Mucosa of descending colon (tissue), 3 donors: ENCODE measurements around the gene SNX14. TPM values are rescaled to one million over a fixed set of nuclear protein-coding genes. Genes with fewer than 3 reads are reported as not detected.

Source experiments
- ATAC-seq: fragments of 200-7000 bp; cut with Tn5 transposase; one replicate; pipeline ENCODE4 v1.9.1; 2020; ENCODE audit warnings: mild to moderate bottlenecking, moderate library complexity
- DNase-seq, 3 donors: peaks; one replicate each; pipeline ENCODE4 v3.0.0-alpha.2; 2020
- H3K36me3 ChIP-seq: fragments of 200-600 bp; one replicate; pipeline ENCODE4 v1.8.0; 2021; ENCODE audit warnings: low read depth, mild to moderate bottlenecking
- H3K4me1 ChIP-seq: fragments of 200-600 bp; one replicate; pipeline ENCODE4 v1.8.0; 2021; ENCODE audit warnings: low read depth, mild to moderate bottlenecking
- H3K4me3 ChIP-seq: fragments of 200-600 bp; one replicate; pipeline ENCODE4 v1.8.0; 2021; ENCODE audit warnings: mild to moderate bottlenecking
- H3K9me3 ChIP-seq: fragments of 200-600 bp; one replicate; pipeline ENCODE4 v1.8.0; 2021; ENCODE audit warnings: mild to moderate bottlenecking
- intact Hi-C, 2 donors: fragments of 100-400 bp; cut with DNase I in 1 of 2; cut with micrococcal nuclease in 1 of 2; formaldehyde crosslinking; loops; one replicate each; pipeline versions ENCODE4 v1.11.0 to v1.11.1; 2022; cut with DNase I, micrococcal nuclease
- total RNA-seq, 3 donors: library from RNA; stranded (reverse); fragmentation: NEBNext Ultra II Directional in 2 of 3; extraction: Animal tissue kit (Norgen Biotek cat#: 25700) in 2 of 3; gene quantifications; one replicate each; pipeline versions ENCODE4 v1.2.1 to v1.2.4, GENCODE V29; 2021 to 2023
- TF ChIP-seq, protein P1 (sequence below): fragments of 200-600 bp; IDR thresholded peaks from one replicate; pipeline ENCODE4 v1.8.0; 2022; ENCODE audit warnings: antibody characterized with exemption, mild to moderate bottlenecking
- donor health status: DM: no; HTN: no; CAD: no; lungs with moderate emphysema.
- donor health status: DM: no; HTN: no; CAD: no.
- donor health status: DM: no; HTN: yes; CAD: no.

The SNX14 gene
- total RNA-seq, 3 donors from 2014 or later = 62.9 to 81.4 (median 71.0) TPM

DNA sequence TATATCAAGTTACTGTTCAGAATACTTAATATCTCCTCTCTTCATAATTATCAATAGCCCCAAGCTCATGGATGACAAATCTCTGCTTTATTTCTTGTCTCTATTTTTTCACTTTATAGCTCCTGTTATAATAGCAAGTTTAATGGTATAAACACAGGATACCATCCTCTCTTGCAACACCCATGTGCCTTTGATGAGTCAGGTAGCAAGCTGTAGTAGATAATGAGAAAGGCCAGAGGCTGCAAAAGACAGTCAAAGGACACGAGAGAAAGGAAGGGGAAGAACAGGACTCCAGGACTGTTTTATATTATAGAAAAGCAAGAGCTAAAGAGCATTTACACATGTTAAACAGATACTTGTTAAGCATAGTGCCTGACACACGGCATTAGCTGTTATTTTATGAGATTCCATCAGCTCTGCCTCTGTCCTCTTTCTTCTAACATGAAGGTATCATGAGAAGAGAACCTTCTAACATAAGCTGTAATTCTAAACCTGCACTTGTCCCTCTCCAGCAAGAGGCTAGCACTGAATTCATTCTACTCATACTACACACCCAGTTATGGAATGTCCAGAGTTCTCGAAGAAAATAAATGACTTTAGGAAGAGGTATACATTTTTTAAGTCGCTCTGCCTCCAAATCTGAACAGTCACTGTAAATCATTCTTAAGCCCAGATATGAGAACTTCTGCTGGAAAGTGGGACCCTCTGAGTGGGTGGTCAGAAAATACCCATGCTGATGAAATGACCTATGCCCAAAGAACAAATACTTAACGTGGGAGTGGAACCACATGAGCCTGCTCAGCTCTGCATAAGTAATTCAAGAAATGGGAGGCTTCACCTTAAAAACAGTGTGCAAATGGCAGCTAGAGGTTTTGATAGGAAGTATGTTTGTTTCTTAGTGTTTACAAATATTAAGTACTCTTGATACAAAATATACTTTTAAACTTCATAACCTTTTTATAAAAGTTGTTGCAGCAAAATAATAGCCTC lies 98.8 kb downstream of the SNX14 start:
- H3K9me3 ChIP-seq = peaks cover 7% of the 10 kb centered on the region
- H3K36me3 ChIP-seq = no peaks in the 10 kb centered on the region
- DNase-seq (no peak), ATAC-seq (no peak)
- no peak overlapping the region for H3K4me3 ChIP-seq
- intact Hi-C loops = no loop called here
- TF ChIP-seq, protein P1, sequence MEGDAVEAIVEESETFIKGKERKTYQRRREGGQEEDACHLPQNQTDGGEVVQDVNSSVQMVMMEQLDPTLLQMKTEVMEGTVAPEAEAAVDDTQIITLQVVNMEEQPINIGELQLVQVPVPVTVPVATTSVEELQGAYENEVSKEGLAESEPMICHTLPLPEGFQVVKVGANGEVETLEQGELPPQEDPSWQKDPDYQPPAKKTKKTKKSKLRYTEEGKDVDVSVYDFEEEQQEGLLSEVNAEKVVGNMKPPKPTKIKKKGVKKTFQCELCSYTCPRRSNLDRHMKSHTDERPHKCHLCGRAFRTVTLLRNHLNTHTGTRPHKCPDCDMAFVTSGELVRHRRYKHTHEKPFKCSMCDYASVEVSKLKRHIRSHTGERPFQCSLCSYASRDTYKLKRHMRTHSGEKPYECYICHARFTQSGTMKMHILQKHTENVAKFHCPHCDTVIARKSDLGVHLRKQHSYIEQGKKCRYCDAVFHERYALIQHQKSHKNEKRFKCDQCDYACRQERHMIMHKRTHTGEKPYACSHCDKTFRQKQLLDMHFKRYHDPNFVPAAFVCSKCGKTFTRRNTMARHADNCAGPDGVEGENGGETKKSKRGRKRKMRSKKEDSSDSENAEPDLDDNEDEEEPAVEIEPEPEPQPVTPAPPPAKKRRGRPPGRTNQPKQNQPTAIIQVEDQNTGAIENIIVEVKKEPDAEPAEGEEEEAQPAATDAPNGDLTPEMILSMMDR = no peak
- H3K4me1 ChIP-seq = peaks cover 9% of the 10 kb centered on the region

DNA sequence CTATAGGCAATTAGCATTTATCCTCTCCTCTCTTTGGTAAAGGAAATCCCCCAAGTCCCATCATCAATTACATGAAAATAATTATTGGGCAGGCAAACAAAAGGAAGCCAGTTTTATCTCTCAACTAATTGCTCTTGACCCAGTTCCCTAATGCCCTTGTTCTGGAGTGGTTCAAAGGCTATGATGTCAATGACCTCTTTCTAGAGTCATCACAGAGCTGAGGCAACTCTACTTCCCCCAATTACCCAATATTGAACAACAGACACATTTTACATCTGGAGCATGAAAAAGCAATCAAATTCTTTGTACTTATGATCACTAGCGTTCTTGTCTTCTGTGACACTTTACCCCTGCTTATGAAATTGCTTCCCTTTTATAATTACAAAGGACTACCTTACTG lies 100.3 kb downstream of the SNX14 start:
- ATAC-seq (no peak), DNase-seq (no peak)
- Histone ChIP-seq H3K4me3 (no peak overlapping the region), H3K36me3 (no peaks in the 10 kb centered on the region), H3K9me3 (peaks cover 7% of the 10 kb centered on the region), H3K4me1 (no peaks in the 10 kb centered on the region)
- intact Hi-C loops = no loop called here
- TF ChIP-seq, protein P1 = no peak

- ATAC-seq = no peak
- intact Hi-C loops = no loop called here
- H3K4me3 ChIP-seq = no peak overlapping the region
- DNase-seq = no peak
- TF ChIP-seq, protein P1 = no peak
- H3K9me3 ChIP-seq = no peaks in the 10 kb centered on the region
- no peaks in the 10 kb centered on the region for H3K36me3 ChIP-seq
- H3K4me1 ChIP-seq = no peaks in the 10 kb centered on the region
Observed at GRCh38 chr6:85490516-85491248, 103.0 kb downstream of the SNX14 start.

GRCh38 chr6:85484948-85485347 lies 108.7 kb downstream of the SNX14 start:
- Histone ChIP-seq H3K36me3 (no peaks in the 10 kb centered on the region), H3K4me1 (no peaks in the 10 kb centered on the region), H3K4me3 (no peak overlapping the region), H3K9me3 (no peaks in the 10 kb centered on the region)
- ATAC-seq = no peak
- TF ChIP-seq, protein P1 = no peak
- intact Hi-C loops = loop anchor here in 1 of 2 donors (5.0 kb wide), 1 partner anchor 128 kb away; no protein-coding TSS in a partner anchor
- no peak for DNase-seq

DNA sequence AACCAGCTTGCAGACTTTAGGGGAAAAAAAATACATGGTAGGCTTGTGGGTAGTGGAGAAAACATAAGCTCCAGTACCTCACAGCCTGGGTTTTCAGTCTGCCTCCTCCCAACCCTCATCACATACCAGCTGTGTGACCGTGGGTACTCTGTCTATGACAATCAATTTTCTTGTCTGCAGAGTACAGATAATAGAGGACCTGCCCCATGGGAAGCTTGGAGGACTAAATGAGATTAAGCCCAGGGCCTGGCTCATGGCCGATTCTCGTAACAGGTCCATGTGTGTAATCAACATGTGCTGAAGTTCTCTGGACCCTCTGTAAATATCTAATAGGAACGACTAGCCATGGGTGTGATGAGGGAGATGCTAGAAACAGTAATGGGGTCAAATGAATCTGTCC lies 109.8 kb downstream of the SNX14 start:
- Histone ChIP-seq H3K9me3 (no peaks in the 10 kb centered on the region), H3K4me1 (no peaks in the 10 kb centered on the region), H3K4me3 (no peak overlapping the region), H3K36me3 (no peaks in the 10 kb centered on the region)
- ATAC-seq (no peak), DNase-seq (no peak)
- intact Hi-C loops = loop anchor here (2.0 to 5.0 kb wide), 2 partner anchors 127 to 129 kb away; no protein-coding TSS in a partner anchor
- TF ChIP-seq, protein P1 = no peak
